MM.1S (cell line): ENCODE results near the gene AP4S1.

ENCODE experiments used
- DNase-seq: peaks from one replicate; pipeline ENCODE4 v3.0.0-alpha.2; 2015
- H2AFZ ChIP-seq: fragments of 300-600 bp; sonication (generic); 2 replicates; pipeline ENCODE4 v1.6.0; 2016; ENCODE audit warnings: antibody characterized with exemption, low read length
- H3F3A ChIP-seq: fragments of 300-600 bp; sonication (generic); 2 replicates; pipeline ENCODE4 v1.6.1; 2016; ENCODE audit warnings: mild to moderate bottlenecking, antibody characterized with exemption, low read length, moderate library complexity, mixed read lengths; ENCODE audit not compliant: insufficient read depth
- H3K27ac ChIP-seq: fragments of 300-600 bp; sonication (generic); 2 replicates; pipeline ENCODE4 v1.5.1; 2016; ENCODE audit warnings: mild to moderate bottlenecking, low read length
- H3K27me3 ChIP-seq: fragments of 300-600 bp; sonication (generic); replicated peaks from 2 replicates; pipeline ENCODE4 v1.6.0; 2016; ENCODE audit warnings: low read length; ENCODE audit not compliant: insufficient read depth
- H3K36me3 ChIP-seq: fragments of 300-600 bp; sonication (generic); replicated peaks from 2 replicates; pipeline ENCODE4 v1.6.1; 2016; ENCODE audit warnings: mild to moderate bottlenecking, low read length, mixed read lengths; ENCODE audit not compliant: insufficient read depth
- H3K4me1 ChIP-seq: fragments of 300-600 bp; sonication (generic); 2 replicates; pipeline ENCODE4 v1.6.1; 2016; ENCODE audit warnings: low read length, mixed read lengths
- H3K4me2 ChIP-seq: fragments of 300-600 bp; sonication (generic); 2 replicates; pipeline ENCODE4 v1.6.0; 2016; ENCODE audit warnings: low read depth, low read length
- H3K4me3 ChIP-seq: fragments of 300-600 bp; sonication (generic); 2 replicates; pipeline ENCODE4 v1.5.1; 2016; ENCODE audit warnings: low read length, mixed read lengths
- H3K79me2 ChIP-seq: fragments of 300-600 bp; sonication (generic); 2 replicates; pipeline ENCODE4 v1.6.1; 2016; ENCODE audit warnings: mixed run types, low read length, mixed read lengths
- H3K9ac ChIP-seq: fragments of 300-600 bp; sonication (generic); 2 replicates; pipeline ENCODE4 v1.6.1; 2016; ENCODE audit warnings: low read length, mixed read lengths
- H3K9me2 ChIP-seq: fragments of 300-600 bp; sonication (generic); replicated peaks from 2 replicates; pipeline ENCODE4 v1.6.1; 2016; ENCODE audit warnings: mild to moderate bottlenecking, low read length, mixed read lengths; ENCODE audit not compliant: insufficient read depth
- H3K9me3 ChIP-seq: fragments of 300-600 bp; sonication (generic); replicated peaks from 2 replicates; pipeline ENCODE4 v1.6.1; 2016; ENCODE audit warnings: mild to moderate bottlenecking, low read length, mixed read lengths; ENCODE audit not compliant: insufficient read depth
- H4K20me1 ChIP-seq: fragments of 300-600 bp; sonication (generic); 2 replicates; pipeline ENCODE4 v1.6.1; 2016; ENCODE audit warnings: mild to moderate bottlenecking, low read length, moderate library complexity, mixed read lengths; ENCODE audit not compliant: insufficient read depth
- EZH2 ChIP-seq: fragments of 300-600 bp; sonication (generic); optimal IDR thresholded peaks from 2 replicates; pipeline ENCODE3; 2017; ENCODE audit warnings: low read depth, mild to moderate bottlenecking, antibody characterized with exemption, low read length, mixed read lengths
- EZH2phosphoT487 ChIP-seq: fragments of 300-600 bp; sonication (generic); IDR thresholded peaks from 2 replicates; pipeline ENCODE4 v1.6.1; 2018; ENCODE audit warnings: antibody characterized with exemption, low read length
- TF ChIP-seq, protein P1 (sequence below): fragments of 300-600 bp; sonication (generic); IDR thresholded peaks from 2 replicates; pipeline ENCODE4 v1.5.1; 2016; ENCODE audit warnings: antibody characterized with exemption, low read length, mixed read lengths

Gene AP4S1

DNA sequence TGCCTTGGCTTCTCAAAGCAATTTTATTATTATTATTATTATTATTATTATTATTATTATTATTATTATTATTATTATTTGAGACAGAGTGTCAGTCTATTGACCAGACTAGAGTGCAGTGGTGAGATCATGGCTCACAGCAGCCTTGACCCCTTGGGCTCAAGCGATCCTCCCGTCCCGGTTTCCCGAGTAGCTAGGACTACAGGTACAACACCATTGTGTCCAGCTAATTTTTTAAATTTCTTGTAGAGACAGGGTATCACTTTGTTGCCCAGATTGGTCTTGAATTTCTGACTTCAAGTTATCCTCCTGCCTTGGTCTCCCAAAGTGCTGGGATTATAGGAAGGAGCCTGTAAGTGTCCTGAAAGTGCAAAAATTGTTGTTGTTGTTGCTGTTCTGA lies 11.6 kb upstream of the AP4S1 start:
- no peak overlapping the region for H3K27ac ChIP-seq
- no peaks in the 10 kb centered on the region for H3K27me3 ChIP-seq
- DNase-seq: no peak
- no peak overlapping the region for H3K4me2 ChIP-seq
- TF ChIP-seq, protein P1, sequence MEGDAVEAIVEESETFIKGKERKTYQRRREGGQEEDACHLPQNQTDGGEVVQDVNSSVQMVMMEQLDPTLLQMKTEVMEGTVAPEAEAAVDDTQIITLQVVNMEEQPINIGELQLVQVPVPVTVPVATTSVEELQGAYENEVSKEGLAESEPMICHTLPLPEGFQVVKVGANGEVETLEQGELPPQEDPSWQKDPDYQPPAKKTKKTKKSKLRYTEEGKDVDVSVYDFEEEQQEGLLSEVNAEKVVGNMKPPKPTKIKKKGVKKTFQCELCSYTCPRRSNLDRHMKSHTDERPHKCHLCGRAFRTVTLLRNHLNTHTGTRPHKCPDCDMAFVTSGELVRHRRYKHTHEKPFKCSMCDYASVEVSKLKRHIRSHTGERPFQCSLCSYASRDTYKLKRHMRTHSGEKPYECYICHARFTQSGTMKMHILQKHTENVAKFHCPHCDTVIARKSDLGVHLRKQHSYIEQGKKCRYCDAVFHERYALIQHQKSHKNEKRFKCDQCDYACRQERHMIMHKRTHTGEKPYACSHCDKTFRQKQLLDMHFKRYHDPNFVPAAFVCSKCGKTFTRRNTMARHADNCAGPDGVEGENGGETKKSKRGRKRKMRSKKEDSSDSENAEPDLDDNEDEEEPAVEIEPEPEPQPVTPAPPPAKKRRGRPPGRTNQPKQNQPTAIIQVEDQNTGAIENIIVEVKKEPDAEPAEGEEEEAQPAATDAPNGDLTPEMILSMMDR: no peak
- no peak for TF ChIP-seq EZH2
- no peak for TF ChIP-seq EZH2phosphoT487
- H3K9me2 ChIP-seq: no peaks in the 10 kb centered on the region
- H2AFZ ChIP-seq: no peak overlapping the region
- H3F3A ChIP-seq: no peaks in the 10 kb centered on the region
- no peaks in the 10 kb centered on the region for H3K9me3 ChIP-seq
- H4K20me1 ChIP-seq: no peaks in the 10 kb centered on the region
- H3K9ac ChIP-seq: no peak overlapping the region
- no peak overlapping the region for H3K4me3 ChIP-seq
- no peaks in the 10 kb centered on the region for H3K36me3 ChIP-seq
- H3K4me1 ChIP-seq: no peaks in the 10 kb centered on the region
- peaks cover 23% of the 10 kb centered on the region for H3K79me2 ChIP-seq

DNA sequence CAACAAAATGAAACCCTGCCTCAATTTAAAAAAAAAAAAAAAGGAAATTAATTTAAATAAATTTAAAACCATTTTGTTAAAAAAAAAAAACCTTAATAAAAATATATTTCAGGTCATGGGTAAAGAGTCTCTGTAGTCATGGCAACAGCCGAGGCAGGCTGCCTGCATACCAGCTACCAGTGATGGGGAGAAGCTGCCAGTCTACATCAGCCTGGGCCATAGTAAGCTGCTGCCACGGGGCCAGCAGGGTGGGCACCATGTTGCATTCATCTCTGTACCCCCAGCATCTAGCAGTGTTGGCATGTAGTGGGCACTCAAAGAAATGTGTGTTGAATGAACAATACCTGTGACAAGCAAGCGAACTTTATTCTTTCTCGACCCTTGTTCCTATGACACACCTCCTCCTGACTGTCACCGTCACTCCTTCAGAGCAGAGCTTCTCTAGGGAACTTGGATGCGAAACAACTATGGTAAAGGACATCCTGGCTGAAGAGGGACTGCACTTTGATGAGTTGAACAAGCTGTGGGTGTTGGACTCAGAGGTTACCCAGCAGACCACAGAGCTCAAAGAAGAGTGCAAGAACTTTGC lies 7.3 kb upstream of the AP4S1 start:
- Histone ChIP-seq H3F3A (no peaks in the 10 kb centered on the region), H4K20me1 (no peaks in the 10 kb centered on the region), H2AFZ (no peak overlapping the region), H3K4me3 (no peak overlapping the region), H3K4me1 (no peaks in the 10 kb centered on the region), H3K27me3 (no peaks in the 10 kb centered on the region), H3K4me2 (no peak overlapping the region), H3K9ac (no peak overlapping the region), H3K9me2 (no peaks in the 10 kb centered on the region), H3K36me3 (no peaks in the 10 kb centered on the region), H3K9me3 (no peaks in the 10 kb centered on the region), H3K79me2 (peaks cover 44% of the 10 kb centered on the region), H3K27ac (no peak overlapping the region)
- TF ChIP-seq, protein P1: no peak
- TF ChIP-seq EZH2phosphoT487 (no peak), EZH2 (no peak)
- no peak for DNase-seq

DNA sequence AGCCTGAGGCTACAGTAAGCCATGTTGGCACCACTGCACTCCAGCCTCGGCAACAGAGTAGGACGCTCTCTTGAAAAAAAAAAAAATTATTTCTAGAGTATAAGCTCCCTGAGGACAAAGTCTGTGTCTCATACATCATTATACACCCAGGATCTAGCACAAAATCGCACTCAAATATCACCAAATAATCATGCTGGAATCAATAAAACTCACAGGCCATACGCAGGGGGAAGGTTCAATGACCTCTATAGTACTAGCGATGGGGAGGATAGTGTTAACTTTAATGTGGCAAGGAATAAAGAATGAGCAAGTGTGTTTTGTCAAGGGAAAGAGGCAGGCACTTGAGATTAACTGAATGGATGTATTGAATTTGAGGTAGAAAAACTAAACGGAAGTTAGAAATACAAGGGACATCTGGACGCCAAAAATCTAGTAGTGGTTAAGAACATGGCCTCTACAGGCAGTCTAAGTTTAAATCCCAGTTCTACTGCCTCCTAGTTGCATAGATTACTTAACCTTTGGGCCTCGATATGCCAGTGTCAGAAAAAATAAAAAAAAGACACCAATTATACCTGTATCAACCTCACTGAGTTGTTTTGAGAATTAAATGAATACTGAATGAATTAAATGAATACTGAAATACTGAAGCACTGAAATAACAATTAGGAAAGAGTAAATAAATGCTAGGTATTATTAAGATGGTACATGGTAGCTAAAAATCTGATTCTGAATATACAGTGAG lies 4.4 kb upstream of the AP4S1 start:
- H3K79me2 ChIP-seq: peaks cover 63% of the 10 kb centered on the region
- H3F3A ChIP-seq: no peaks in the 10 kb centered on the region
- no peak for DNase-seq
- H3K27ac ChIP-seq: no peak overlapping the region
- H3K4me2 ChIP-seq: no peak overlapping the region
- no peaks in the 10 kb centered on the region for H3K36me3 ChIP-seq
- H3K4me1 ChIP-seq: no peaks in the 10 kb centered on the region
- no peak for TF ChIP-seq EZH2phosphoT487
- H3K9me3 ChIP-seq: no peaks in the 10 kb centered on the region
- no peak overlapping the region for H2AFZ ChIP-seq
- H4K20me1 ChIP-seq: no peaks in the 10 kb centered on the region
- no peak overlapping the region for H3K9ac ChIP-seq
- H3K4me3 ChIP-seq: no peak overlapping the region
- H3K27me3 ChIP-seq: no peaks in the 10 kb centered on the region
- no peaks in the 10 kb centered on the region for H3K9me2 ChIP-seq

DNA sequence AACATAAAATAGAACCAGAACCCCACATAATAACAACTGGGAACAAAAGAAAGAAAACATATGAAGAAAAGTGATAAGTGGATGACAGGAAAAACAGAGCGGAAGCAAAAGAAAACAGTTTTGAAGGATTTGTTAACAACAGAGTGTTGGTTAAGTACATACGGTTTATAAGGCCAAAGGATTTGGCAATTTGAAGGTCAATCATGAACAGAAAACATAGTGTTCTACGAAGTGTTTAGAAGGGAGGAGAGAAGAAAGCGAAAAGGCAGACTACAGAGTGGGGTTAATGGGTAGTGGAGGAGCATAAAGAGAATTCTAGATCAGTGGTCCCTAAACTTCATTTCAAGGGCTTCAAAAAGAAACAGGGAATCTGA lies 3.9 kb upstream of the AP4S1 start:
- Histone ChIP-seq H3K4me3 (no peak overlapping the region), H3K4me1 (no peaks in the 10 kb centered on the region), H3K4me2 (no peak overlapping the region), H3K79me2 (peaks cover 61% of the 10 kb centered on the region), H3K9me3 (no peaks in the 10 kb centered on the region), H3F3A (peaks cover under 1% of the 10 kb centered on the region; the same call in 1 of the 2 replicates), H4K20me1 (no peaks in the 10 kb centered on the region), H3K9ac (no peak overlapping the region), H2AFZ (no peak overlapping the region), H3K27ac (no peak overlapping the region), H3K9me2 (no peaks in the 10 kb centered on the region), H3K27me3 (no peaks in the 10 kb centered on the region), H3K36me3 (no peaks in the 10 kb centered on the region)
- TF ChIP-seq, protein P1: no peak
- TF ChIP-seq EZH2 (no peak), EZH2phosphoT487 (no peak)
- no peak for DNase-seq
